Right lobe of liver (tissue), 4 donors: ENCODE results near the gene RIMBP2.

Experiments
- CTCF ChIP-seq, 4 donors: fragments of 200-600 bp in 3 of 4; fragments of 450-650 bp in 1 of 4; IDR thresholded peaks; one replicate each; pipeline versions ENCODE4 v1.5.1 to v1.8.0; 2016 to 2022; ENCODE audit warnings: antibody characterized with exemption in 4 of 4, mild to moderate bottlenecking in 2 of 4
- POLR2A ChIP-seq: fragments of 450-650 bp; IDR thresholded peaks from one replicate; pipeline ENCODE4 v1.6.1; 2017; ENCODE audit warnings: antibody characterized with exemption, mild to moderate bottlenecking
- donor health status: DM: no; HTN: no; CAD: no.
- donor health status: DM: no; HTN: no; CAD: no.
- donor health status: DM: no; HTN: yes; CAD: no.

GRCh38 chr12:130634866-130635265, 81.2 kb downstream of the RIMBP2 start:
- no peak for TF ChIP-seq CTCF (IDR thresholded peaks at IDR 0.05)
- TF ChIP-seq POLR2A = no peak
